Keratinocyte (primary cell): ENCODE results near the gene TARBP2.

Source experiments
- CTCF ChIP-seq, 3 experiments: IDR thresholded peaks in 1 of 3; conservative IDR thresholded peaks in 1 of 3; optimal IDR thresholded peaks in 1 of 3; 2 replicates in 2 of 3; 3 replicates in 1 of 3; pipeline versions ENCODE3 to v1.5.1; 2011; ENCODE audit warnings: low read length in 3 of 3, mild to moderate bottlenecking in 3 of 3, moderate library complexity in 2 of 3, control low read depth in 1 of 3, inconsistent platforms in 1 of 3; ENCODE audit not compliant: insufficient read depth in 2 of 3; ENCODE audit errors: extremely low read depth in 1 of 3
- EZH2 ChIP-seq: IDR thresholded peaks from one replicate; pipeline ENCODE4 v1.6.1; 2012; ENCODE audit warnings: inconsistent platforms, mild to moderate bottlenecking, low read length, moderate library complexity

- TF ChIP-seq CTCF (optimal IDR thresholded peaks at IDR 0.05 in 1 of 3, IDR thresholded peaks at IDR 0.05 in 1 of 3, conservative IDR thresholded peaks at IDR 0.05 in 1 of 3; ENCODE audit: extremely low read depth in 1 of 3, insufficient read depth in 2 of 3, low read length in 3 of 3) (no peak), EZH2 (no peak)
Measured at GRCh38 chr12:53461059-53461458, 40.0 kb upstream of the TARBP2 start.
